Measurements from ENCODE around the gene ALPG. TPM values are rescaled to one million over a fixed set of nuclear protein-coding genes. Genes with fewer than 3 reads are reported as not detected.

ALPG gene
- total and polyA plus RNA-seq, 10 donors: not detected

DNA sequence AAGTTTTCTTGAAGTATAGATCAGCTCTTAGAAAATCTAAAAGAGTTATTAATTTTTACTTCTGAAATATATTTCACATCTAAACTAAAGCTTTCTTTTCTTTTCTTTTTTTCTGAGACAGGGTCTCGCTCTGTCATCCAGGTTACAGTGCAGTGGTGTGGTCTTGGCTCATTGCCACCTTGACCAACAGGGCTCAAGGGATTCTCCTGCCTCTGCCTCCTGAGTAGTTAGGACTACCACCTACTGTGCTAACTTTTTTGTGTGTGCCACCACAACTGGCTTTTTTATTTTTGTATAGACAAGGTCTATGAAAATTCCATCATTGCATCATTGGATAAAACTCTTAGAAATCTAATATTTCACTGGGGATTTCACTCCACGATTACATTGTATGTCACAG is 10.0 kb upstream of the ALPG start:
- DNase-seq: no peak
- 69 to 92% (median 86%) methylated on average over 2 of the region's 2 CpGs for WGBS, 5 donors

DNA sequence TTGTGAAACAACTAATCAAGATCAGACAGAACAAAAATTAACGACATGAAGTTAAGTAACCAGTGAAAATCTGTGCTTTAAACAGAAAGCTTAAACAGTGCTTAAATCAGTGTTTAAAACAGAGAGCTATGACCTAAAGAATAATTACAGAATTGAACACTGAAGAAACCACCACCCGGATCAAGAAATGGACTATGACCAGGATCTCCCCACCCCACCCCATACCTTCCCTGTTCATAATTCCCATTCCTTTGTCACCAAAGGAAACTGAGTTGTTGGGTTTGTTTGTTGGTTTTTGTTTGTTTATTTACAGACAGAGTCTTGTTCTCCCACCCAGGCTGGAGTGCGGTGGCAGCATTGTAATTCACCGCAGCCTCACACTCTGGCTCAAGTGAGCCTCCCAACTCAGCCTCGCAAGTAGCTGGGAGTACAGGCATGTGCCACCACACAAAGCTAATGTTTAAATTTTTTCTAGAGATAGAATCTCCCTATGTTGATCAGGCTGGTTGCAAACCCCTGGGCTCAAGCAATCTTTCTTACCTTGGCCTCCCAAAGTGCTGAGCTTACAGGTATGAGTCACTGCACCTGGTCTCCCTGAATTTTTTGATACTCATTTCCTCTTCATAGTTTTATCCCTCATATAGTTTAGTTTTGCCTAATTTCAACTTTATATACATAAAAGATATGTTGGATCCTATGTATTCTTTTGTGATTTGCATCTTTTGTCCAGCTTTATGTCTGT is 8.2 kb upstream of the ALPG start:
- Histone ChIP-seq H3K4me1 (no peaks in the 10 kb centered on the region), H3K27ac (no peak overlapping the region), H3K9me3 (no peaks in the 10 kb centered on the region), H3K36me3 (no peaks in the 10 kb centered on the region), H3K27me3 (replicated peaks in 1 of 7) (peaks cover 0 to 46% (median 0%) of the 10 kb centered on the region in 7 donors), H3K4me3 (no peak overlapping the region)
- DNase-seq: no peak
- TF ChIP-seq POLR2AphosphoS5 (IDR thresholded peaks at IDR 0.05) (no peak), POLR2A (IDR thresholded peaks at IDR 0.05) (no peak)
- TF ChIP-seq, protein P1, sequence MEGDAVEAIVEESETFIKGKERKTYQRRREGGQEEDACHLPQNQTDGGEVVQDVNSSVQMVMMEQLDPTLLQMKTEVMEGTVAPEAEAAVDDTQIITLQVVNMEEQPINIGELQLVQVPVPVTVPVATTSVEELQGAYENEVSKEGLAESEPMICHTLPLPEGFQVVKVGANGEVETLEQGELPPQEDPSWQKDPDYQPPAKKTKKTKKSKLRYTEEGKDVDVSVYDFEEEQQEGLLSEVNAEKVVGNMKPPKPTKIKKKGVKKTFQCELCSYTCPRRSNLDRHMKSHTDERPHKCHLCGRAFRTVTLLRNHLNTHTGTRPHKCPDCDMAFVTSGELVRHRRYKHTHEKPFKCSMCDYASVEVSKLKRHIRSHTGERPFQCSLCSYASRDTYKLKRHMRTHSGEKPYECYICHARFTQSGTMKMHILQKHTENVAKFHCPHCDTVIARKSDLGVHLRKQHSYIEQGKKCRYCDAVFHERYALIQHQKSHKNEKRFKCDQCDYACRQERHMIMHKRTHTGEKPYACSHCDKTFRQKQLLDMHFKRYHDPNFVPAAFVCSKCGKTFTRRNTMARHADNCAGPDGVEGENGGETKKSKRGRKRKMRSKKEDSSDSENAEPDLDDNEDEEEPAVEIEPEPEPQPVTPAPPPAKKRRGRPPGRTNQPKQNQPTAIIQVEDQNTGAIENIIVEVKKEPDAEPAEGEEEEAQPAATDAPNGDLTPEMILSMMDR (IDR thresholded peaks at IDR 0.05 in 8 of 11, conservative IDR thresholded peaks at IDR 0.05 in 3 of 11): no peak
- 90 to 97% (median 95%) methylated on average over 5 of the region's 5 CpGs for WGBS, 5 donors
- intact Hi-C loops (cut with DNase I; ENCODE audit: low total_unique reads): no loop called here

More for the DNA sequence above, 10.0 kb upstream of the ALPG start:
- TF ChIP-seq, protein P1 (IDR thresholded peaks at IDR 0.05 in 8 of 11, conservative IDR thresholded peaks at IDR 0.05 in 3 of 11): no peak
- TF ChIP-seq POLR2A (IDR thresholded peaks at IDR 0.05) (no peak), POLR2AphosphoS5 (IDR thresholded peaks at IDR 0.05) (no peak)
- no peak overlapping the region for H3K27ac ChIP-seq
- intact Hi-C loops (cut with DNase I; ENCODE audit: low total_unique reads): no loop called here
- no peaks in the 10 kb centered on the region for H3K4me1 ChIP-seq
- H3K36me3 ChIP-seq: no peaks in the 10 kb centered on the region
- no peak overlapping the region for H3K4me3 ChIP-seq
- H3K27me3 ChIP-seq (replicated peaks in 1 of 7): peaks cover 0 to 53% (median 0%) of the 10 kb centered on the region in 7 donors
- no peaks in the 10 kb centered on the region for H3K9me3 ChIP-seq

DNA sequence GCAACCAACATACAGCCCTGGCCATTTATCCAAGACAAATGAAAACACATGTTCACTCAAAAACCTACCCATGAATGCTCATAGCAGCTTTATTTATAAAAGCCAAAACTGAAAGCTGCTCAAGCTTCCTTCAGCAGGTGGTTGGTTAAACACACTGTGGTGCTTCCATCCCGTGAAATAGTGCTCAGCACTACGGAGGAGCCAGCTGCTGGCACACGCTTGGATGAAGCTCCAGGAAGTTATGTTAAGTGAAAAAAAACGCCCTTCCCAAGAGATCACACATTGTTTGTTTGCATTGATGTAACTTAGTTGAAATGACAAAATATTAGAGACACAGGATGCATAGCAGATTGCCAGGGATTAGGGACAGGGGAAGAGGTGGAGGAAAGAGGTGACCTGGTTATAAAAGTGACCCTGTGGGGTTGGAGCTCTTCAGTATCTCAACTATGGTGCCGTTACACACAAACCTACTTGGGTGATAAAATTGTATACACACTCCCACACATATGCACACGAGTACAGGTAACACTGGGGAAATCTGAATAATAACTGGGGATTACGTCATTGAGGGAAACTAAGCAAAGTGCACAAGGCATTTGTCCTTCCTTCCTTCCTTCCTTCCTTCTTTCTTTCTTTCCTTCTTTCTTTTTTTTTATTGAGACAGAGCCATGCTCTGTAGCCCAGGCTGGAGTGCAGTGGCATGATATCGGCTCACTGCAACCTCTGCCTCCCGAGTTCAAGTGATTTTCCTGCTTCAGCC is 6.2 kb upstream of the ALPG start:
- TF ChIP-seq, protein P1 (IDR thresholded peaks at IDR 0.05 in 8 of 11, conservative IDR thresholded peaks at IDR 0.05 in 3 of 11): no peak
- no peak for TF ChIP-seq POLR2AphosphoS5 (IDR thresholded peaks at IDR 0.05)
- H3K4me3 ChIP-seq: no peak overlapping the region
- WGBS, 5 donors: 43 to 60% (median 53%) methylated on average over 9 of the region's 9 CpGs
- H3K27me3 ChIP-seq (replicated peaks in 1 of 7): peaks cover 0 to 40% (median 0%) of the 10 kb centered on the region in 7 donors
- H3K27ac ChIP-seq: no peak overlapping the region
- H3K4me1 ChIP-seq: no peaks in the 10 kb centered on the region
- no peak for DNase-seq
- intact Hi-C loops (cut with DNase I; ENCODE audit: low total_unique reads): no loop called here
- no peaks in the 10 kb centered on the region for H3K36me3 ChIP-seq
- H3K9me3 ChIP-seq: no peaks in the 10 kb centered on the region

DNA sequence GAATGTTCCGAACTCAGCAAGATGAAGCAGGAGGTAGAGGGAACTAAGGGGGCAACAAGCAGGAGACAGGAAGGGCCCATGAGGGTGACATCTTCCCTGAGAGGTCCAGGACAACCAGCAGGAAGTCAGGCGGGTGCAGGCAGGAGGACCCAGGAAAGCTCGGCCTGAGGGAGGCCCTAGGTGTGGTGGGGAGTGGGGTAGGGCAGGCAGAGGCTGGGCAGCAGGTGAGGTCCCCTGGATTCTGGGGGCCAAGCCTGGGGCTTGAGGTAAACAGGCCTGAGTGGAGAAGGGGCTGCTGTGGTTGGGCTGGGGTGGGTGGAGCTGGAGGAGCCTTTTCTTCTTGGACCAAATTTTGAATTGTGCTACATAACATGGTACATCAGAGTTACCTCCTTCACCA is 4.1 kb upstream of the ALPG start:
- no peak overlapping the region for H3K4me3 ChIP-seq
- H3K36me3 ChIP-seq: no peaks in the 10 kb centered on the region
- no peak overlapping the region for H3K27ac ChIP-seq
- peaks cover 0 to 28% (median 0%) of the 10 kb centered on the region in 7 donors for H3K27me3 ChIP-seq (replicated peaks in 1 of 7)
- 84 to 95% (median 89%) methylated on average over 3 of the region's 3 CpGs for WGBS, 5 donors
- DNase-seq: no peak
- no peaks in the 10 kb centered on the region for H3K9me3 ChIP-seq
- TF ChIP-seq, protein P1 (IDR thresholded peaks at IDR 0.05 in 8 of 11, conservative IDR thresholded peaks at IDR 0.05 in 3 of 11): no peak
- no peak for TF ChIP-seq POLR2A (IDR thresholded peaks at IDR 0.05)
- intact Hi-C loops (cut with DNase I; ENCODE audit: low total_unique reads): no loop called here
- no peaks in the 10 kb centered on the region for H3K4me1 ChIP-seq
